Loucy (cell line): ENCODE data around the gene POU5F2.

ENCODE experiments used
- H2AFZ ChIP-seq: fragments of 200-600 bp; sonication (generic); 2 replicates; pipeline ENCODE4 v1.6.0; 2016; ENCODE audit warnings: antibody characterized with exemption, mild to moderate bottlenecking, low read length, moderate library complexity
- H3F3A ChIP-seq: fragments of 200-600 bp; 2 replicates; pipeline ENCODE4 v1.6.0; 2016; ENCODE audit warnings: antibody characterized with exemption, low read depth, mild to moderate bottlenecking
- H3K27me3 ChIP-seq: fragments of 200-600 bp; sonication (generic); 2 replicates; pipeline ENCODE4 v1.6.1; 2014; ENCODE audit warnings: low read length, mild to moderate bottlenecking; ENCODE audit not compliant: insufficient read depth, poor library complexity, severe bottlenecking
- H3K36me3 ChIP-seq: fragments of 200-600 bp; sonication (generic); 2 replicates; pipeline ENCODE4 v1.6.1; 2016; ENCODE audit warnings: low read length; ENCODE audit not compliant: insufficient read depth
- H3K4me1 ChIP-seq: fragments of 200-600 bp; sonication (generic); 2 replicates; pipeline ENCODE4 v1.5.1; 2014; ENCODE audit warnings: low read length, mild to moderate bottlenecking; ENCODE audit not compliant: insufficient read depth, poor library complexity, severe bottlenecking
- H3K4me2 ChIP-seq: fragments of 200-600 bp; sonication (generic); 2 replicates; pipeline ENCODE4 v1.6.0; 2014; ENCODE audit warnings: antibody characterized with exemption, low read length, low read depth, mild to moderate bottlenecking; ENCODE audit not compliant: poor library complexity, severe bottlenecking
- H3K4me3 ChIP-seq: fragments of 200-600 bp; sonication (generic); 2 replicates; pipeline ENCODE4 v1.5.1; 2014; ENCODE audit warnings: low read length, mild to moderate bottlenecking, mixed read lengths; ENCODE audit not compliant: poor library complexity, severe bottlenecking
- H3K79me2 ChIP-seq: fragments of 200-600 bp; sonication (generic); 2 replicates; pipeline ENCODE4 v1.6.1; 2014; ENCODE audit warnings: low read length; ENCODE audit not compliant: insufficient read depth
- H3K9ac ChIP-seq: fragments of 200-600 bp; sonication (generic); 2 replicates; pipeline ENCODE4 v1.6.0; 2014; ENCODE audit warnings: mild to moderate bottlenecking, low read depth, low read length, moderate library complexity; ENCODE audit not compliant: poor library complexity, severe bottlenecking
- H3K9me2 ChIP-seq: fragments of 200-600 bp; sonication (generic); replicated peaks from 2 replicates; pipeline ENCODE4 v1.6.1; 2016; ENCODE audit warnings: low read depth, low read length, mixed read lengths
- H3K9me3 ChIP-seq: fragments of 200-600 bp; sonication (generic); 2 replicates; pipeline ENCODE4 v1.6.1; 2014; ENCODE audit warnings: mild to moderate bottlenecking, antibody characterized with exemption, low read length, low read depth; ENCODE audit not compliant: insufficient read depth
- H4K20me1 ChIP-seq: fragments of 200-600 bp; sonication (generic); 2 replicates; pipeline ENCODE4 v1.6.0; 2014; ENCODE audit warnings: antibody characterized with exemption, low read length, mild to moderate bottlenecking; ENCODE audit not compliant: insufficient read depth, poor library complexity, severe bottlenecking
- CTCF ChIP-seq: fragments of 200-600 bp; sonication (generic); conservative IDR thresholded peaks from 2 replicates; pipeline ENCODE4 v1.5.1; 2014; ENCODE audit warnings: mild to moderate bottlenecking, antibody characterized with exemption, low read length
- EZH2phosphoT487 ChIP-seq: fragments of 200-600 bp; IDR thresholded peaks from 2 replicates; pipeline ENCODE4 v1.6.1; 2018; ENCODE audit warnings: antibody characterized with exemption, mild to moderate bottlenecking, moderate library complexity, borderline replicate concordance

Gene POU5F2

GRCh38 chr5:93735378-93735777 is 6.0 kb downstream of the POU5F2 start:
- Histone ChIP-seq H2AFZ (no peak overlapping the region), H3K9me3 (no peaks in the 10 kb centered on the region), H4K20me1 (no peaks in the 10 kb centered on the region), H3K4me2 (no peak overlapping the region), H3F3A (no peaks in the 10 kb centered on the region), H3K9ac (no peak overlapping the region), H3K4me1 (no peaks in the 10 kb centered on the region), H3K9me2 (no peaks in the 10 kb centered on the region), H3K4me3 (no peak overlapping the region), H3K36me3 (no peaks in the 10 kb centered on the region), H3K79me2 (no peaks in the 10 kb centered on the region), H3K27me3 (no peaks in the 10 kb centered on the region)
- TF ChIP-seq CTCF (no peak), EZH2phosphoT487 (no peak)

- no peaks in the 10 kb centered on the region for H3K79me2 ChIP-seq
- no peaks in the 10 kb centered on the region for H3K27me3 ChIP-seq
- H3K4me2 ChIP-seq = no peak overlapping the region
- no peaks in the 10 kb centered on the region for H3F3A ChIP-seq
- no peak overlapping the region for H2AFZ ChIP-seq
- no peaks in the 10 kb centered on the region for H3K36me3 ChIP-seq
- TF ChIP-seq EZH2phosphoT487 = no peak
- no peak for TF ChIP-seq CTCF
- no peaks in the 10 kb centered on the region for H3K4me1 ChIP-seq
- H4K20me1 ChIP-seq = no peaks in the 10 kb centered on the region
- no peaks in the 10 kb centered on the region for H3K9me2 ChIP-seq
- H3K9me3 ChIP-seq = no peaks in the 10 kb centered on the region
- H3K4me3 ChIP-seq = no peak overlapping the region
- no peak overlapping the region for H3K9ac ChIP-seq
Measured at GRCh38 chr5:93731987-93732386, 9.4 kb downstream of the POU5F2 start.

GRCh38 chr5:93726595-93726994 is 14.8 kb downstream of the POU5F2 start:
- H3K4me2 ChIP-seq = no peak overlapping the region

More at GRCh38 chr5:93726595-93726994, 14.8 kb downstream of the POU5F2 start:
- Histone ChIP-seq H3K36me3 (no peaks in the 10 kb centered on the region), H3K9me3 (no peaks in the 10 kb centered on the region), H3K4me3 (no peak overlapping the region), H3K79me2 (no peaks in the 10 kb centered on the region), H4K20me1 (no peaks in the 10 kb centered on the region), H2AFZ (no peak overlapping the region), H3K27me3 (no peaks in the 10 kb centered on the region), H3K9ac (no peak overlapping the region), H3K4me1 (no peaks in the 10 kb centered on the region), H3F3A (no peaks in the 10 kb centered on the region), H3K9me2 (no peaks in the 10 kb centered on the region)
- no peak for TF ChIP-seq EZH2phosphoT487
- TF ChIP-seq CTCF = no peak
